Fibroblast of lung (primary cell): Measurements from ENCODE around the gene KIF13A.

ENCODE experiments used
- EZH2 ChIP-seq: IDR thresholded peaks from 2 replicates; pipeline ENCODE4 v1.5.1; 2012; ENCODE audit warnings: low read length, control low read depth, mild to moderate bottlenecking; ENCODE audit errors: missing control alignments
- TF ChIP-seq, protein P1 (sequence below), 2 donors: IDR thresholded peaks in 1 of 2; conservative IDR thresholded peaks in 1 of 2; 1 replicate in 1 of 2; 2 replicates in 1 of 2; pipeline ENCODE4 v1.5.1; 2011 to 2012; ENCODE audit warnings: low read length in 2 of 2, control low read depth in 1 of 2, inconsistent platforms in 1 of 2, low read depth in 1 of 2, mild to moderate bottlenecking in 1 of 2

DNA sequence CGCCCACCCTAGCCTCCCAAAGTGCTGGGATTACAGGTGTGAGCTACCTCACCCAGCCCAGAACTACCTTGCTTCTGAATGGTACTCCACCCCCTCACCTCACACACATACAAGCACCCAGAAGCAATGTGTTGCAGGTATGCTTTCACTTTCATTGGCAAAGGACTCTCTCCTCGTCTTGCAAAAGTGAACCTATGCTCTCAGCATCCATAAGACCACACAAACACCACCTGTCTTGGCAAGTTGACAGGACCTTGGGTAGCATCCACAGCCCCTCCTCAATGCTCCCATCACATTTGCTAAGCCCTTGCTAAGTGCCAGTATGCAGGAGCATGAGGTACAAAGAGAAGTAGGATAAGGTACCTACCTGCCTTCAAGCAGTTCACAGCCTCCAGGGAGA lies 3.7 kb downstream of the KIF13A start:
- TF ChIP-seq, protein P1, sequence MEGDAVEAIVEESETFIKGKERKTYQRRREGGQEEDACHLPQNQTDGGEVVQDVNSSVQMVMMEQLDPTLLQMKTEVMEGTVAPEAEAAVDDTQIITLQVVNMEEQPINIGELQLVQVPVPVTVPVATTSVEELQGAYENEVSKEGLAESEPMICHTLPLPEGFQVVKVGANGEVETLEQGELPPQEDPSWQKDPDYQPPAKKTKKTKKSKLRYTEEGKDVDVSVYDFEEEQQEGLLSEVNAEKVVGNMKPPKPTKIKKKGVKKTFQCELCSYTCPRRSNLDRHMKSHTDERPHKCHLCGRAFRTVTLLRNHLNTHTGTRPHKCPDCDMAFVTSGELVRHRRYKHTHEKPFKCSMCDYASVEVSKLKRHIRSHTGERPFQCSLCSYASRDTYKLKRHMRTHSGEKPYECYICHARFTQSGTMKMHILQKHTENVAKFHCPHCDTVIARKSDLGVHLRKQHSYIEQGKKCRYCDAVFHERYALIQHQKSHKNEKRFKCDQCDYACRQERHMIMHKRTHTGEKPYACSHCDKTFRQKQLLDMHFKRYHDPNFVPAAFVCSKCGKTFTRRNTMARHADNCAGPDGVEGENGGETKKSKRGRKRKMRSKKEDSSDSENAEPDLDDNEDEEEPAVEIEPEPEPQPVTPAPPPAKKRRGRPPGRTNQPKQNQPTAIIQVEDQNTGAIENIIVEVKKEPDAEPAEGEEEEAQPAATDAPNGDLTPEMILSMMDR (conservative IDR thresholded peaks at IDR 0.05 in 1 of 2, IDR thresholded peaks at IDR 0.05 in 1 of 2; ENCODE audit: low read depth in 1 of 2, low read length in 2 of 2), result no peak
- no peak for TF ChIP-seq EZH2
